ENCODE measurements around the gene SDC3. TPM values are rescaled to one million over a fixed set of nuclear protein-coding genes. Genes with fewer than 3 reads are reported as not detected.

Gene SDC3
- total RNA-seq: 84.5 TPM

GRCh38 chr1:30908696-30909364, at the start of gene SDC3:
SDC3 (minus strand) TSS chr1:30908758; CDS start chr1:30908586, 172 bp downstream.

Small RNA genes lying within 50 kb of the gene (small RNA-seq; reads per million reads assigned to genes)
- gene RN7SKP91 (ENCODE audit: low replicate concordance): not detected
- not detected for gene RN7SL371P (ENCODE audit: low replicate concordance)

Other genes with a start within 250 kb of the SDC3 start
- 0.31 TPM for gene MATN1, start 185.2 kb downstream of the SDC3 start, total RNA-seq
- 4.1 TPM for gene LAPTM5, start 151.0 kb downstream of the SDC3 start, total RNA-seq
- 180 TPM for gene PUM1, start 157.0 kb upstream of the SDC3 start, total RNA-seq